SK-N-SH (cell line): Measurements from ENCODE around the gene NPW. TPM values are rescaled to one million over a fixed set of nuclear protein-coding genes. Genes with fewer than 3 reads are reported as not detected.

ENCODE experiments used
- CTCF ChIA-PET: fragments of 300-600, 350-600 bp; formaldehyde crosslinking; extraction: SDS; loops from one replicate; lab custom pipeline; 2021; lab: Yijun Ruan, JAX
- POLR2A ChIA-PET: fragments of 350-600 bp; sonication (Branson Sonifier 250); formaldehyde crosslinking; extraction: SDS; loops from one replicate; lab custom pipeline; 2020; ENCODE audit warnings: antibody characterized with exemption, inconsistent platforms; lab: Yijun Ruan, JAX
- DNase-seq: peaks from one replicate; pipeline ENCODE4 v3.0.0; 2012
- H2AFZ ChIP-seq: fragments of 200-600 bp; sonication (generic); 2 replicates; pipeline ENCODE4 v1.8.1; 2016; ENCODE audit warnings: antibody characterized with exemption, mild to moderate bottlenecking, low read depth
- H3F3A ChIP-seq: fragments of 200-600 bp; sonication (generic); replicated peaks from 2 replicates; pipeline ENCODE3; 2016; ENCODE audit warnings: antibody characterized with exemption, mild to moderate bottlenecking; ENCODE audit not compliant: insufficient read depth
- H3K27ac ChIP-seq, 2 experiments: fragments of 200-500 bp in 1 of 2; fragments of 200-600 bp in 1 of 2; sonication (Bioruptor generic) in 1 of 2; sonication (generic), shearing (Covaris generic) in 1 of 2; 2 replicates each; pipeline versions ENCODE4 v1.5.1 to v1.6.1; 2014 to 2016; ENCODE audit warnings: low read depth in 2 of 2, inconsistent platforms in 1 of 2, low read length in 1 of 2, mild to moderate bottlenecking in 1 of 2, mixed read lengths in 1 of 2
- H3K27me3 ChIP-seq: fragments of 200-600 bp; sonication (generic), shearing (Covaris generic); 2 replicates; pipeline ENCODE4 v1.6.1; 2016; ENCODE audit warnings: mixed run types; ENCODE audit not compliant: insufficient read depth
- H3K36me3 ChIP-seq, 2 experiments: fragments of 200-500 bp in 1 of 2; fragments of 200-600 bp in 1 of 2; sonication (Bioruptor generic) in 1 of 2; sonication (generic) in 1 of 2; replicated peaks in 1 of 2; 2 replicates each; pipeline versions ENCODE3 to v1.5.1; 2014 to 2016; ENCODE audit warnings: low read length in 1 of 2, mild to moderate bottlenecking in 1 of 2; ENCODE audit not compliant: insufficient read depth in 2 of 2, control insufficient read depth in 1 of 2
- H3K4me1 ChIP-seq, 2 experiments: fragments of 200-500 bp in 1 of 2; fragments of 200-600 bp in 1 of 2; sonication (Bioruptor generic) in 1 of 2; sonication (generic), shearing (Covaris generic) in 1 of 2; 2 replicates each; pipeline versions ENCODE4 v1.5.1 to v1.6.1; 2014 to 2016; ENCODE audit warnings: low read depth in 1 of 2, low read length in 1 of 2, mixed run types in 1 of 2; ENCODE audit not compliant: insufficient read depth in 2 of 2, control insufficient read depth in 1 of 2
- H3K4me2 ChIP-seq: fragments of 200-600 bp; sonication (generic), shearing (Covaris generic); 2 replicates; pipeline ENCODE4 v1.6.1; 2017; ENCODE audit warnings: mixed run types
- H3K4me3 ChIP-seq, 2 experiments: fragments of 200-500 bp in 1 of 2; fragments of 200-600 bp in 1 of 2; sonication (Bioruptor generic) in 1 of 2; sonication (generic), shearing (Covaris generic) in 1 of 2; 2 replicates each; pipeline versions ENCODE4 v1.5.1 to v1.8.1; 2014 to 2016; ENCODE audit warnings: low read depth in 2 of 2, inconsistent platforms in 1 of 2, low read length in 1 of 2, mild to moderate bottlenecking in 1 of 2, mixed read lengths in 1 of 2, moderate library complexity in 1 of 2
- H3K79me2 ChIP-seq: fragments of 200-600 bp; sonication (generic); 2 replicates; pipeline ENCODE4 v1.8.1; 2017; ENCODE audit warnings: mild to moderate bottlenecking; ENCODE audit not compliant: insufficient read depth
- H3K9ac ChIP-seq: fragments of 200-600 bp; sonication (generic); 2 replicates; pipeline ENCODE4 v1.6.1; 2017; ENCODE audit warnings: mixed run types
- H3K9me2 ChIP-seq: fragments of 200-600 bp; sonication (generic); 2 replicates; pipeline ENCODE4 v1.6.1; 2017; ENCODE audit warnings: mixed run types
- H3K9me3 ChIP-seq: fragments of 200-600 bp; sonication (generic); 2 replicates; pipeline ENCODE4 v1.6.1; 2017; ENCODE audit warnings: mixed run types, mild to moderate bottlenecking, moderate library complexity
- H4K20me1 ChIP-seq: fragments of 200-600 bp; sonication (generic); 2 replicates; pipeline ENCODE4 v1.6.1; 2017; ENCODE audit warnings: mild to moderate bottlenecking, mixed run types; ENCODE audit not compliant: insufficient read depth
- CHD2 ChIP-seq: fragments of 150-350 bp; IDR thresholded peaks from 2 replicates; pipeline ENCODE4 v1.6.1; 2018; ENCODE audit warnings: low read length; ENCODE audit not compliant: partially characterized antibody
- EZH2phosphoT487 ChIP-seq: fragments of 200-600 bp; sonication (generic); IDR thresholded peaks from 2 replicates; pipeline ENCODE4 v1.6.1; 2017; ENCODE audit warnings: low read depth, mixed run types, mild to moderate bottlenecking, antibody characterized with exemption, moderate library complexity, borderline replicate concordance
- FOSL2 ChIP-seq: IDR thresholded peaks from 2 replicates; pipeline ENCODE4 v1.4.0; 2012; ENCODE audit warnings: low read depth, mild to moderate bottlenecking, moderate library complexity, borderline replicate concordance
- TEAD4 ChIP-seq: IDR thresholded peaks from 2 replicates; pipeline ENCODE4 v1.4.0; 2012; ENCODE audit warnings: mild to moderate bottlenecking, borderline replicate concordance; ENCODE audit not compliant: insufficient read depth
- WGBS: methylation state at CpG from one replicate; pipeline ENCODE4 v1.1.6; 2017; ENCODE audit warnings: low lambda C conversion rate; 5-methylcytosine and 5-hydroxymethylcytosine counted together
- polyA plus RNA-seq, 3 experiments: library from polyadenylated mRNA; depleted of rRNA; stranded (reverse); fragments of >200 nt; gene quantifications; 2 replicates each; pipeline ENCODE4 v1.2.3, GENCODE V29; 2012
- small RNA-seq, 7 experiments: library from RNA; depleted of rRNA; stranded (forward); fragments of <200 nt; gene quantifications; one replicate each; pipeline ENCODE3, GENCODE V24; 2012
- TF ChIP-seq, protein P1 (sequence below): IDR thresholded peaks from 2 replicates; pipeline ENCODE4 v1.4.0; 2012; ENCODE audit warnings: low read depth
- TF ChIP-seq, protein P2 (sequence below): IDR thresholded peaks from 2 replicates; pipeline ENCODE4 v1.6.1; 2012; ENCODE audit warnings: mild to moderate bottlenecking, low read depth, low read length, moderate library complexity

The NPW gene
- polyA plus RNA-seq, 1 of the 3 experiments (the other 2 are of a cell fraction) = 1.1 TPM

DNA sequence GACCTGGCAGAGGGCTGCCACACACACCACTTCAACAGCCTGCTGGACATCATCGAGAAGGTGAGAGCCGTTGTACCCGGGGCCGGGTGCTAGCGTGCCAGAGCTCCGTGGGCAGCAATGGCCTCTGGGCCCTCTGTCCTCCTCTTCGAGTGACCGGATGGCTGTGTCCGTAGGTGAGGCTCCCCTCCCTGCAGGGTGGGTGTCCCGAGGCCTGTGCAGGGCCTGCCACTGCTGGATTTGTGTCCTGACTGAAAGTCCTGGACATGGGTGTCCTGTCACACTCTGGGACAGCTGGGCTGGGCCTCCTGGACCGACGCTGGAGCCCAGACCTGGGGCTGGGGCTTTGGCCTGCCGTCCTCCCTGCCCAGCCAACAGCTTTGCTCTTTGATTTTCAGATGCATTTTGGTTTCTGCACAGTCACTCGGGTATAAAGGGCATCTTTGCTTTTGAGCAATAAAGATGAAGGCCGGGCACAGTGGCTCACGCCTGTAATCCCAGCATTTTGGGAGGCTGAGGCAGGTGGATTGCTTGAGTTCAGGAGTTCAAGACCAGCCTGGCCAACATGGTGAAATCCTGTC is 44.9 kb downstream of the NPW start (continued):
- TF ChIP-seq CHD2 (no peak), TEAD4 (no peak)
- TF ChIP-seq, protein P1, sequence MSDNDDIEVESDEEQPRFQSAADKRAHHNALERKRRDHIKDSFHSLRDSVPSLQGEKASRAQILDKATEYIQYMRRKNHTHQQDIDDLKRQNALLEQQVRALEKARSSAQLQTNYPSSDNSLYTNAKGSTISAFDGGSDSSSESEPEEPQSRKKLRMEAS = no peak
- TF ChIP-seq, protein P2, sequence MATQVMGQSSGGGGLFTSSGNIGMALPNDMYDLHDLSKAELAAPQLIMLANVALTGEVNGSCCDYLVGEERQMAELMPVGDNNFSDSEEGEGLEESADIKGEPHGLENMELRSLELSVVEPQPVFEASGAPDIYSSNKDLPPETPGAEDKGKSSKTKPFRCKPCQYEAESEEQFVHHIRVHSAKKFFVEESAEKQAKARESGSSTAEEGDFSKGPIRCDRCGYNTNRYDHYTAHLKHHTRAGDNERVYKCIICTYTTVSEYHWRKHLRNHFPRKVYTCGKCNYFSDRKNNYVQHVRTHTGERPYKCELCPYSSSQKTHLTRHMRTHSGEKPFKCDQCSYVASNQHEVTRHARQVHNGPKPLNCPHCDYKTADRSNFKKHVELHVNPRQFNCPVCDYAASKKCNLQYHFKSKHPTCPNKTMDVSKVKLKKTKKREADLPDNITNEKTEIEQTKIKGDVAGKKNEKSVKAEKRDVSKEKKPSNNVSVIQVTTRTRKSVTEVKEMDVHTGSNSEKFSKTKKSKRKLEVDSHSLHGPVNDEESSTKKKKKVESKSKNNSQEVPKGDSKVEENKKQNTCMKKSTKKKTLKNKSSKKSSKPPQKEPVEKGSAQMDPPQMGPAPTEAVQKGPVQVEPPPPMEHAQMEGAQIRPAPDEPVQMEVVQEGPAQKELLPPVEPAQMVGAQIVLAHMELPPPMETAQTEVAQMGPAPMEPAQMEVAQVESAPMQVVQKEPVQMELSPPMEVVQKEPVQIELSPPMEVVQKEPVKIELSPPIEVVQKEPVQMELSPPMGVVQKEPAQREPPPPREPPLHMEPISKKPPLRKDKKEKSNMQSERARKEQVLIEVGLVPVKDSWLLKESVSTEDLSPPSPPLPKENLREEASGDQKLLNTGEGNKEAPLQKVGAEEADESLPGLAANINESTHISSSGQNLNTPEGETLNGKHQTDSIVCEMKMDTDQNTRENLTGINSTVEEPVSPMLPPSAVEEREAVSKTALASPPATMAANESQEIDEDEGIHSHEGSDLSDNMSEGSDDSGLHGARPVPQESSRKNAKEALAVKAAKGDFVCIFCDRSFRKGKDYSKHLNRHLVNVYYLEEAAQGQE = no peak
- TF ChIP-seq, all 33 proteins: peak for 0

DNA sequence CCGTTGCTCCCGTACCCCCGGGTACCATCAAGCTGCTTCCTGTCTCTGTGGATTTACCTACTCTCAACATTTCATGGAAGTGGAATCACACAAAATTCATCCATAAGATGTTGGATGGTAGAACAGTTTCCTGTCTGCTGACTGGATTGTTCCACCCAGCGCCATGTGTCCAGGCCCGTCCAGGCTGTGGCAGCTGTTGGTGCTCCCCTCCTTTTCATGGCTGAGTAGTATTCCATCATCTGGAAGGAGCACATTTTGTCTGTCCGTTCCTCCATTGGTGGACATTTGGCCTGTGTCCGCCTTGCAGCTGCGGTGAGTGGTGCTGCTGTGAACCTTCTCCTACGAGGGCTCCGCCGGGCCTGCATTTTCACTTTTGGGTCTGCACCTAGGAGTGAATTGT is 46.6 kb downstream of the NPW start:
- H3K9me2 ChIP-seq = no peaks in the 10 kb centered on the region
- DNase-seq = no peak
- H3K4me2 ChIP-seq = no peak overlapping the region
- no peak overlapping the region for H3K9ac ChIP-seq
- TF ChIP-seq EZH2phosphoT487 (no peak), FOSL2 (no peak)
- H3K4me1 ChIP-seq = no peaks in the 10 kb centered on the region
- no peaks in the 10 kb centered on the region for H3K27me3 ChIP-seq
- no peak overlapping the region for H2AFZ ChIP-seq
- CTCF ChIA-PET = interaction anchor here (1.2 to 2.9 kb wide), 4 partner anchors 10 to 82 kb away, joined by 3 to 11 read pairs (median 7); partner anchors contain the start of gene RAB26
- POLR2A ChIA-PET = interaction anchor here (1.0 kb wide), 1 partner anchor 13 kb away, joined by 4 read pairs; no protein-coding TSS in a partner anchor
- H3K36me3 ChIP-seq = peaks cover 12 to 54% of the 10 kb centered on the region in 2 experiments
- H3K4me3 ChIP-seq = no peak overlapping the region
- H3K27ac ChIP-seq = no peak overlapping the region
- WGBS = 97% methylated on average over 11 of the region's 11 CpGs
- H4K20me1 ChIP-seq = no peaks in the 10 kb centered on the region
- H3K79me2 ChIP-seq = no peaks in the 10 kb centered on the region
- no peaks in the 10 kb centered on the region for H3F3A ChIP-seq
- no peaks in the 10 kb centered on the region for H3K9me3 ChIP-seq

Small RNA genes within 50 kb of the gene (small RNA-seq; reads per million reads assigned to genes)
- gene AC005363.2 = 0 to 2.1 (median 0) reads per million in 7 experiments
- gene RN7SL219P = 0 reads per million in 7 experiments

Other genes starting within 250 kb of the NPW start
- 77.2 and 80.4 TPM in 2 replicates for gene NME3, start 248.2 kb upstream of the NPW start, polyA plus RNA-seq (2012; rRNA removed)
- 10.1 and 15.8 TPM in 2 replicates for gene EME2, start 247.0 kb upstream of the NPW start, polyA plus RNA-seq (2012; rRNA removed)
- gene MRPS34, start 246.7 kb upstream of the NPW start, polyA plus RNA-seq (2012; rRNA removed) = 127 and 156 TPM in 2 replicates
- gene SPSB3, start 237.2 kb upstream of the NPW start, polyA plus RNA-seq (2012; rRNA removed) = 40.6 and 41.6 TPM in 2 replicates
- 73.2 and 75.4 TPM in 2 replicates for gene NUBP2, start 236.8 kb upstream of the NPW start, polyA plus RNA-seq (2012; rRNA removed)
- gene IGFALS, start 226.1 kb upstream of the NPW start, polyA plus RNA-seq (2012; rRNA removed) = 0.02 and 0.03 TPM in 2 replicates
- gene HAGH, start 193.0 kb upstream of the NPW start, polyA plus RNA-seq (2012; rRNA removed) = 119 and 138 TPM in 2 replicates
- gene FAHD1, start 192.6 kb upstream of the NPW start, polyA plus RNA-seq (2012; rRNA removed) = 58.2 and 59.0 TPM in 2 replicates
- gene MEIOB, start 147.6 kb upstream of the NPW start, polyA plus RNA-seq (2012; rRNA removed) = 0.05 TPM in 1 of 2 replicates, not detected in the other
- gene HS3ST6, start 101.4 kb upstream of the NPW start, polyA plus RNA-seq (2012; rRNA removed) = 0.03 TPM in 1 of 2 replicates, not detected in the other
- 30.1 and 31.4 TPM in 2 replicates for gene MSRB1, start 76.6 kb upstream of the NPW start, polyA plus RNA-seq (2012; rRNA removed)
- gene RPL3L, start 65.1 kb upstream of the NPW start, polyA plus RNA-seq (2012; rRNA removed) = not detected in 2 replicates
- gene NDUFB10, start 60.2 kb upstream of the NPW start, polyA plus RNA-seq (2012; rRNA removed) = 251 and 468 TPM in 2 replicates
- 4,622 and 6,384 TPM in 2 replicates for gene RPS2, start 55.0 kb upstream of the NPW start, polyA plus RNA-seq (2012; rRNA removed)
- gene RNF151, start 52.9 kb upstream of the NPW start, polyA plus RNA-seq (2012; rRNA removed) = 0.07 TPM in 1 of 2 replicates, not detected in the other
- 36.7 and 37.1 TPM in 2 replicates for gene TBL3, start 47.7 kb upstream of the NPW start, polyA plus RNA-seq (2012; rRNA removed)
- gene NOXO1, start 38.3 kb upstream of the NPW start, polyA plus RNA-seq (2012; rRNA removed) = 0.19 and 0.21 TPM in 2 replicates
- 13.3 and 20.4 TPM in 2 replicates for gene GFER, start 35.6 kb upstream of the NPW start, polyA plus RNA-seq (2012; rRNA removed)
- 10.7 and 10.8 TPM in 2 replicates for gene SYNGR3, start 29.8 kb upstream of the NPW start, polyA plus RNA-seq (2012; rRNA removed)
- gene ZNF598, start 10.0 kb upstream of the NPW start, polyA plus RNA-seq (2012; rRNA removed) = 38.1 and 47.8 TPM in 2 replicates
- 45.2 and 53.8 TPM in 2 replicates for gene NHERF2, start 7.1 kb downstream of the NPW start, polyA plus RNA-seq (2012; rRNA removed)
- 72.9 and 77.3 TPM in 2 replicates for gene NTHL1, start 28.0 kb downstream of the NPW start, polyA plus RNA-seq (2012; rRNA removed)
- gene TSC2, start 28.2 kb downstream of the NPW start, polyA plus RNA-seq (2012; rRNA removed) = 76.7 and 96.1 TPM in 2 replicates
- gene PKD1, start 116.1 kb downstream of the NPW start, polyA plus RNA-seq (2012; rRNA removed) = 39.8 and 47.4 TPM in 2 replicates
- 14.3 and 19.5 TPM in 2 replicates for gene RAB26, start 128.8 kb downstream of the NPW start, polyA plus RNA-seq (2012; rRNA removed)
- 69.9 and 73.0 TPM in 2 replicates for gene TRAF7, start 136.0 kb downstream of the NPW start, polyA plus RNA-seq (2012; rRNA removed)
- gene CASKIN1, start 176.8 kb downstream of the NPW start, polyA plus RNA-seq (2012; rRNA removed) = 1.4 and 1.7 TPM in 2 replicates
- 70.3 and 85.4 TPM in 2 replicates for gene MLST8, start 185.7 kb downstream of the NPW start, polyA plus RNA-seq (2012; rRNA removed)
- 2.3 and 3.4 TPM in 2 replicates for gene BRICD5, start 191.1 kb downstream of the NPW start, polyA plus RNA-seq (2012; rRNA removed)
- gene PGP, start 195.1 kb downstream of the NPW start, polyA plus RNA-seq (2012; rRNA removed) = 10.3 and 10.8 TPM in 2 replicates
- gene E4F1, start 203.8 kb downstream of the NPW start, polyA plus RNA-seq (2012; rRNA removed) = 33.0 and 34.0 TPM in 2 replicates
- 2.4 and 2.5 TPM in 2 replicates for gene DNASE1L2, start 216.7 kb downstream of the NPW start, polyA plus RNA-seq (2012; rRNA removed)
- gene ECI1, start 231.8 kb downstream of the NPW start, polyA plus RNA-seq (2012; rRNA removed) = 53.3 and 61.8 TPM in 2 replicates
- gene RNPS1, start 248.3 kb downstream of the NPW start, polyA plus RNA-seq (2012; rRNA removed) = 227 and 277 TPM in 2 replicates